HepG2 (cell line): ENCODE data around the gene NELL2. TPM values are rescaled to one million over a fixed set of nuclear protein-coding genes. Genes with fewer than 3 reads are reported as not detected.

Experiments
- ATAC-seq: fragments of 200-7000 bp; cut with Tn5 transposase; 3 replicates; pipeline ENCODE4 v1.9.1; 2020; ENCODE audit warnings: mild to moderate bottlenecking, moderate library complexity
- BruUV-seq: library from RNA; stranded (reverse); fragments of 400-500 nt; replicated peaks from 2 replicates; lab custom pipeline; 2021; lab: Mats Ljungman, UMichigan
- CTCF ChIA-PET: fragments of 300-600 bp; formaldehyde crosslinking; extraction: SDS; loops from one replicate; lab custom pipeline; 2021; ENCODE audit warnings: low total read pairs, inconsistent platforms, low intra/inter-chr PET ratio; lab: Yijun Ruan, JAX
- POLR2A ChIA-PET: fragments of 350-600 bp; sonication (Branson Sonifier 250); formaldehyde crosslinking; loops from one replicate; lab custom pipeline; 2020; ENCODE audit warnings: antibody characterized with exemption, inconsistent platforms; lab: Yijun Ruan, JAX
- DNase-seq: peaks from one replicate; pipeline ENCODE4 v3.0.0-alpha.2; 2015; ENCODE audit warnings: low spot score
- FAIRE-seq: peaks from 3 replicates; lab custom pipeline; 2011; peaks lifted over from hg19 to GRCh38; lab: Jason Lieb, UNC
- H2AFZ ChIP-seq: one replicate; pipeline ENCODE4 v1.6.1; 2011; ENCODE audit warnings: low read length, inconsistent platforms
- H3K27ac ChIP-seq: fragments of 300-600 bp; 3 replicates; pipeline ENCODE4 v1.8.0; 2011; ENCODE audit warnings: mixed run types, mild to moderate bottlenecking, mixed read lengths, low read length, inconsistent platforms; ENCODE audit not compliant: insufficient read depth; ENCODE audit errors: extremely low read length
- H3K27me3 ChIP-seq, 2 experiments: fragments of 200-600 bp in 1 of 2; 2 replicates in 1 of 2; 3 replicates in 1 of 2; pipeline versions ENCODE4 v1.6.0 to v1.8.0; 2011; ENCODE audit warnings: low read length in 2 of 2, mild to moderate bottlenecking in 2 of 2, moderate library complexity in 2 of 2, inconsistent platforms in 1 of 2; ENCODE audit not compliant: insufficient read depth in 2 of 2, control insufficient read depth in 1 of 2
- H3K36me3 ChIP-seq, 2 experiments: fragments of 200-600 bp in 1 of 2; replicated peaks in 1 of 2; 2 replicates in 1 of 2; 3 replicates in 1 of 2; pipeline versions ENCODE4 v1.5.1 to v1.8.0; 2011; ENCODE audit warnings: low read length in 2 of 2, inconsistent platforms in 1 of 2; ENCODE audit not compliant: insufficient read depth in 2 of 2, control insufficient read depth in 1 of 2
- H3K4me1 ChIP-seq: 2 replicates; pipeline ENCODE4 v1.5.1; 2012; ENCODE audit warnings: low read length, inconsistent platforms; ENCODE audit not compliant: insufficient read depth
- H3K4me2 ChIP-seq: 2 replicates; pipeline ENCODE4 v1.6.0; 2011; ENCODE audit warnings: low read depth, low read length, inconsistent platforms
- H3K4me3 ChIP-seq, 3 experiments: fragments of 200-600 bp in 1 of 3; sonication (generic), shearing (Covaris generic) in 1 of 3; replicated peaks in 1 of 3; 2 replicates each; pipeline ENCODE4 v1.5.1; 2011 to 2016; ENCODE audit warnings: low read length in 3 of 3, inconsistent platforms in 2 of 3, low read depth in 2 of 3, mild to moderate bottlenecking in 2 of 3, control low read depth in 1 of 3, mixed read lengths in 1 of 3; ENCODE audit not compliant: insufficient read depth in 1 of 3
- H3K79me2 ChIP-seq: one replicate; pipeline ENCODE4 v1.6.1; 2011; ENCODE audit warnings: low read length, inconsistent platforms; ENCODE audit not compliant: insufficient read depth
- H3K9ac ChIP-seq: 2 replicates; pipeline ENCODE4 v1.6.0; 2011; ENCODE audit warnings: mild to moderate bottlenecking, low read depth, low read length, inconsistent platforms; ENCODE audit not compliant: insufficient read depth
- H3K9me3 ChIP-seq: 2 replicates; pipeline ENCODE4 v1.5.1; 2012; ENCODE audit warnings: mild to moderate bottlenecking, low read length
- H4K20me1 ChIP-seq: 2 replicates; pipeline ENCODE4 v1.6.0; 2011; ENCODE audit warnings: inconsistent platforms, mild to moderate bottlenecking, low read length, moderate library complexity; ENCODE audit not compliant: insufficient read depth
- KDM4B ChIP-seq: sonication (generic); formaldehyde crosslinking; IDR thresholded peaks from 2 replicates; pipeline ENCODE4 v1.4.0; 2020; ENCODE audit warnings: missing genetic modification reagents
- MIXL1 ChIP-seq: IDR thresholded peaks from 2 replicates; pipeline ENCODE4 v1.6.1; 2016
- NFE2 ChIP-seq: sonication (generic); formaldehyde crosslinking; IDR thresholded peaks from 2 replicates; pipeline ENCODE4 v1.4.0; 2020; ENCODE audit warnings: missing genetic modification reagents
- RBM22 ChIP-seq: fragments of 200-400 bp; formaldehyde crosslinking; optimal IDR thresholded peaks from 2 replicates; pipeline ENCODE3; 2017; ENCODE audit warnings: mild to moderate bottlenecking, low read length, moderate library complexity
- SNAPC2 ChIP-seq: sonication (generic); formaldehyde crosslinking; IDR thresholded peaks from 2 replicates; pipeline ENCODE4 v1.8.1; 2022; ENCODE audit warnings: mild to moderate bottlenecking, missing genetic modification reagents
- U2AF2 ChIP-seq: fragments of 200-400 bp; formaldehyde crosslinking; IDR thresholded peaks from 2 replicates; pipeline ENCODE4 v1.6.1; 2017; ENCODE audit warnings: low read depth, mild to moderate bottlenecking, low read length
- ZFAT ChIP-seq: sonication (generic); formaldehyde crosslinking; conservative IDR thresholded peaks from 2 replicates; pipeline ENCODE4 v1.8.1; 2023; ENCODE audit warnings: missing genetic modification reagents, inconsistent platforms
- ZNF572 ChIP-seq: sonication (generic); formaldehyde crosslinking; IDR thresholded peaks from 2 replicates; pipeline ENCODE4 v1.5.1; 2020; ENCODE audit warnings: mild to moderate bottlenecking, missing genetic modification reagents
- ZNF703 ChIP-seq: sonication (generic); formaldehyde crosslinking; IDR thresholded peaks from 2 replicates; pipeline ENCODE4 v1.5.1; 2020; ENCODE audit warnings: missing genetic modification reagents, mild to moderate bottlenecking, moderate library complexity, borderline replicate concordance
- ZNF704 ChIP-seq: sonication (generic); formaldehyde crosslinking; IDR thresholded peaks from 2 replicates; pipeline ENCODE4 v1.8.1; 2023; ENCODE audit warnings: mild to moderate bottlenecking, inconsistent platforms, moderate library complexity, missing genetic modification reagents, borderline replicate concordance
- WGBS: methylation state at CpG from one replicate; pipeline ENCODE4 v1.1.6; 2017; ENCODE audit warnings: low lambda C conversion rate; 5-methylcytosine and 5-hydroxymethylcytosine counted together
- in situ Hi-C: cut with HindIII; loops from 2 replicates; pipeline ENCODE4 v1.10.0; 2017; ENCODE audit warnings: low pct_unique_long_range_greater_than_20kb; ENCODE audit not compliant: extremely low pct_ligation_motif_present
- intact Hi-C: fragments of 100-400 bp; cut with micrococcal nuclease; formaldehyde crosslinking; loops from one replicate; pipeline ENCODE4 v1.10.0; 2022; ENCODE audit not compliant: unreplicated experiment
- polyA plus RNA-seq, 8 experiments: library from polyadenylated mRNA; depleted of rRNA in 3 of 8; stranded (reverse) in 7 of 8; unstranded in 1 of 8; fragments of >200 nt; fragmentation: Illumina TruSeq in 4 of 8; extraction: Trizol in 4 of 8; gene quantifications; 2 replicates each; pipeline versions ENCODE4 v1.2.1 to v1.2.3, GENCODE V29; 2011 to 2016; ENCODE audit warnings: low read depth in 4 of 8, missing spikeins in 1 of 8, mixed read lengths in 1 of 8; ENCODE audit not compliant: insufficient read depth in 1 of 8
- total RNA-seq, 5 experiments: library from RNA; depleted of rRNA; stranded (reverse); fragments of >200 nt; fragmentation: Illumina TruSeq; extraction: Trizol; gene quantifications; 2 replicates each; pipeline ENCODE4 v1.2.3, GENCODE V29; 2016; ENCODE audit warnings: low read depth in 1 of 5
- TF ChIP-seq, protein P1 (sequence below): sonication (generic); formaldehyde crosslinking; IDR thresholded peaks from 2 replicates; pipeline ENCODE4 v1.5.0; 2020; ENCODE audit warnings: missing genetic modification reagents, mild to moderate bottlenecking, borderline replicate concordance
- TF ChIP-seq, protein P2 (sequence below): sonication (generic); formaldehyde crosslinking; conservative IDR thresholded peaks from 2 replicates; pipeline ENCODE4 v1.4.0; 2020; ENCODE audit warnings: missing genetic modification reagents

The NELL2 gene
- total and polyA plus RNA-seq, 2 of the 13 experiments (the other 11 are each of a cell fraction or from before 2014, with no cell fraction given) = 0.11 TPM; not detected in 1

- Histone ChIP-seq H3K9me3 (no peaks in the 10 kb centered on the region; the same call in 1 of the 2 replicates), H3K4me3 (no peak overlapping the region), H3K27ac (no peak overlapping the region), H3K79me2 (no peaks in the 10 kb centered on the region), H3K36me3 (no peaks in the 10 kb centered on the region), H3K4me1 (no peaks in the 10 kb centered on the region), H2AFZ (no peak overlapping the region), H4K20me1 (no peaks in the 10 kb centered on the region), H3K4me2 (no peak overlapping the region), H3K9ac (no peak overlapping the region), H3K27me3 (no peaks in the 10 kb centered on the region)
- CTCF ChIA-PET = no interaction called here
- in situ Hi-C loops = no loop called here
- POLR2A ChIA-PET = no interaction called here
- TF ChIP-seq ZNF703 (CRISPR knock-in tag) (no peak), RBM22 (no peak), NFE2 (no peak), ZNF704 (CRISPR knock-in tag) (no peak), ZNF572 (CRISPR knock-in tag) (no peak), SNAPC2 (CRISPR knock-in tag) (no peak), KDM4B (no peak), U2AF2 (no peak), ZFAT (CRISPR knock-in tag) (no peak), MIXL1 (no peak)
- TF ChIP-seq, protein P1, sequence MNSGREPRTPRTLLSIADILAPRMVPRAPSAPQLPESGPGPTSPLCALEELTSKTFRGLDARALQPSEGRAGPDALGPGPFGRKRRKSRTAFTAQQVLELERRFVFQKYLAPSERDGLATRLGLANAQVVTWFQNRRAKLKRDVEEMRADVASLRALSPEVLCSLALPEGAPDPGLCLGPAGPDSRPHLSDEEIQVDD (CRISPR knock-in tag) = no peak
- TF ChIP-seq, protein P2, sequence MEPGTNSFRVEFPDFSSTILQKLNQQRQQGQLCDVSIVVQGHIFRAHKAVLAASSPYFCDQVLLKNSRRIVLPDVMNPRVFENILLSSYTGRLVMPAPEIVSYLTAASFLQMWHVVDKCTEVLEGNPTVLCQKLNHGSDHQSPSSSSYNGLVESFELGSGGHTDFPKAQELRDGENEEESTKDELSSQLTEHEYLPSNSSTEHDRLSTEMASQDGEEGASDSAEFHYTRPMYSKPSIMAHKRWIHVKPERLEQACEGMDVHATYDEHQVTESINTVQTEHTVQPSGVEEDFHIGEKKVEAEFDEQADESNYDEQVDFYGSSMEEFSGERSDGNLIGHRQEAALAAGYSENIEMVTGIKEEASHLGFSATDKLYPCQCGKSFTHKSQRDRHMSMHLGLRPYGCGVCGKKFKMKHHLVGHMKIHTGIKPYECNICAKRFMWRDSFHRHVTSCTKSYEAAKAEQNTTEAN = no peak
- ATAC-seq (no peak), FAIRE-seq (no peak), DNase-seq (no peak)
- BruUV-seq = no TSS peak
- WGBS = 30% methylated on average over 2 of the region's 4 CpGs
- intact Hi-C loops = no loop called here
These were observed 207.7 kb downstream of the NELL2 start for GRCh38 chr12:44668443-44668842.
